Uterus (tissue), 2 donors: ENCODE data around the gene SP1.

Source experiments
- CTCF ChIP-seq, 4 experiments: fragments of 200-600 bp in 2 of 4; fragments of 450-650 bp in 2 of 4; sonication (generic) in 2 of 4; IDR thresholded peaks; one replicate each; pipeline ENCODE4 v1.5.1; 2016 to 2019; ENCODE audit warnings: antibody characterized with exemption in 4 of 4, mild to moderate bottlenecking in 2 of 4, moderate library complexity in 1 of 4
- POLR2A ChIP-seq, 2 donors: fragments of 450-650 bp; IDR thresholded peaks; one replicate each; pipeline ENCODE4 v1.6.1; 2016; ENCODE audit warnings: antibody characterized with exemption in 2 of 2, mild to moderate bottlenecking in 1 of 2, moderate library complexity in 1 of 2

- no peak for TF ChIP-seq CTCF (IDR thresholded peaks at IDR 0.05)
- TF ChIP-seq POLR2A (IDR thresholded peaks at IDR 0.05), result no peak
These were observed 42.0 kb upstream of the SP1 start for GRCh38 chr12:53338017-53338416.
